ENCODE results near the gene PCF11. TPM values are rescaled to one million over a fixed set of nuclear protein-coding genes. Genes with fewer than 3 reads are reported as not detected.

Gene PCF11
- total RNA-seq, 2 donors from 2014 or later: 53.4 to 74.2 TPM

GRCh38 chr11:83219095-83219494 is 62.2 kb downstream of the PCF11 start:
- WGBS, 2 donors: 62 to 73% methylated on average over 5 to 8 of the region's 8 CpGs
- ATAC-seq (no peak), DNase-seq (peak in 1 of 4 donors; percentile 11)
- TF ChIP-seq CTCF (IDR thresholded peaks at IDR 0.05): peak in 5 of 7 experiments; percentile 15 to 41 (median 33)
- TF ChIP-seq POLR2A (IDR thresholded peaks at IDR 0.05): no peak
- H3K4me1 ChIP-seq: no peaks in the 10 kb centered on the region
- H3K27ac ChIP-seq: no peak overlapping the region
- peaks cover 0 to 1% of the 10 kb centered on the region in 2 donors for H3K36me3 ChIP-seq (replicated peaks in 1 of 2; ENCODE audit: insufficient read depth in 1 of 2, low read depth in 2 of 2)
- intact Hi-C loops (cut with DNase I): no loop called here
- H3K9me3 ChIP-seq: no peaks in the 10 kb centered on the region
- no peak overlapping the region for H3K4me3 ChIP-seq
- H3K27me3 ChIP-seq: no peaks in the 10 kb centered on the region

- no peak overlapping the region for H3K27ac ChIP-seq
- DNase-seq (no peak), ATAC-seq (no peak)
- TF ChIP-seq POLR2A (IDR thresholded peaks at IDR 0.05) (no peak), CTCF (IDR thresholded peaks at IDR 0.05) (no peak)
- no peaks in the 10 kb centered on the region for H3K9me3 ChIP-seq
- H3K27me3 ChIP-seq: no peaks in the 10 kb centered on the region
- intact Hi-C loops (cut with DNase I): no loop called here
- H3K4me1 ChIP-seq: no peaks in the 10 kb centered on the region
- WGBS, 2 donors: 82 to 87% methylated on average over 10 of the region's 10 CpGs
- H3K4me3 ChIP-seq: no peak overlapping the region
- no peaks in the 10 kb centered on the region for H3K36me3 ChIP-seq (replicated peaks in 1 of 2; ENCODE audit: insufficient read depth in 1 of 2, low read depth in 2 of 2)
Measured at GRCh38 chr11:83220260-83220659, 63.3 kb downstream of the PCF11 start.

- H3K4me3 ChIP-seq: no peak overlapping the region
- intact Hi-C loops (cut with DNase I): no loop called here
- ATAC-seq: no peak
Measured at GRCh38 chr11:83221694-83222093, 64.8 kb downstream of the PCF11 start.

GRCh38 chr11:83222499-83222898 is 65.6 kb downstream of the PCF11 start:
- ATAC-seq (no peak), DNase-seq (no peak)
- Histone ChIP-seq H3K9me3 (no peaks in the 10 kb centered on the region), H3K27me3 (no peaks in the 10 kb centered on the region), H3K4me3 (no peak overlapping the region), H3K4me1 (no peaks in the 10 kb centered on the region), H3K27ac (no peak overlapping the region), H3K36me3 (replicated peaks in 1 of 2; ENCODE audit: insufficient read depth in 1 of 2, low read depth in 2 of 2) (no peaks in the 10 kb centered on the region)
- WGBS, 2 donors: 94 to 96% methylated on average over 1 of the region's 1 CpG
- TF ChIP-seq CTCF (IDR thresholded peaks at IDR 0.05) (no peak), POLR2A (IDR thresholded peaks at IDR 0.05) (no peak)
- intact Hi-C loops (cut with DNase I): no loop called here

More at GRCh38 chr11:83221694-83222093, 64.8 kb downstream of the PCF11 start:
- Histone ChIP-seq H3K27me3 (no peaks in the 10 kb centered on the region), H3K4me1 (no peaks in the 10 kb centered on the region), H3K27ac (no peak overlapping the region), H3K9me3 (no peaks in the 10 kb centered on the region), H3K36me3 (replicated peaks in 1 of 2; ENCODE audit: insufficient read depth in 1 of 2, low read depth in 2 of 2) (no peaks in the 10 kb centered on the region)
- no peak for DNase-seq
- TF ChIP-seq POLR2A (IDR thresholded peaks at IDR 0.05): no peak
- no peak for TF ChIP-seq CTCF (IDR thresholded peaks at IDR 0.05)

- Histone ChIP-seq H3K4me1 (no peaks in the 10 kb centered on the region), H3K27ac (no peak overlapping the region), H3K4me3 (no peak overlapping the region), H3K9me3 (no peaks in the 10 kb centered on the region), H3K36me3 (replicated peaks in 1 of 2; ENCODE audit: insufficient read depth in 1 of 2, low read depth in 2 of 2) (no peaks in the 10 kb centered on the region), H3K27me3 (no peaks in the 10 kb centered on the region)
- TF ChIP-seq CTCF (IDR thresholded peaks at IDR 0.05) (no peak), POLR2A (IDR thresholded peaks at IDR 0.05) (no peak)
- ATAC-seq (no peak), DNase-seq (no peak)
- intact Hi-C loops (cut with DNase I): no loop called here
- WGBS, 2 donors: 94 to 95% methylated on average over 2 of the region's 2 CpGs
Measured at GRCh38 chr11:83223457-83223856, 66.5 kb downstream of the PCF11 start.
